Large intestine (tissue), 3 donors: ENCODE measurements around the gene ACOXL. TPM values are rescaled to one million over a fixed set of nuclear protein-coding genes. Genes with fewer than 3 reads are reported as not detected.

Source experiments
- DNase-seq, 2 donors: peaks; one replicate each; pipeline versions ENCODE4 v3.0.0 to v3.0.0-alpha.2; 2013
- H3K27ac ChIP-seq: one replicate; pipeline ENCODE4 v1.5.1; 2013; ENCODE audit warnings: low read length
- H3K27me3 ChIP-seq: 2 replicates; pipeline ENCODE4 v1.6.1; 2013; ENCODE audit warnings: low read length; ENCODE audit not compliant: control insufficient read depth, insufficient read depth
- H3K36me3 ChIP-seq: 2 replicates; pipeline ENCODE4 v1.6.1; 2013; ENCODE audit warnings: low read length; ENCODE audit not compliant: control insufficient read depth, insufficient read depth
- H3K4me1 ChIP-seq: one replicate; pipeline ENCODE4 v1.6.1; 2013; ENCODE audit warnings: low read length; ENCODE audit not compliant: control insufficient read depth, insufficient read depth
- H3K4me3 ChIP-seq: one replicate; pipeline ENCODE4 v1.5.1; 2013; ENCODE audit warnings: low read length
- H3K9me3 ChIP-seq: one replicate; pipeline ENCODE4 v1.6.1; 2013; ENCODE audit warnings: mild to moderate bottlenecking, low read depth, low read length, moderate library complexity; ENCODE audit not compliant: control insufficient read depth
- WGBS: methylation state at CpG from one replicate; pipeline ENCODE4 v1.1.5; 2013; ENCODE audit warnings: low lambda C conversion rate; ENCODE audit not compliant: insufficient coverage; 5-methylcytosine and 5-hydroxymethylcytosine counted together
- polyA plus RNA-seq: library from polyadenylated mRNA; unstranded; fragments of 120-200 nt; gene quantifications from one replicate; pipeline ENCODE4 v1.2.1, GENCODE V29; 2013

Gene ACOXL
- polyA plus RNA-seq, 1 donor = 0.07 TPM

DNA sequence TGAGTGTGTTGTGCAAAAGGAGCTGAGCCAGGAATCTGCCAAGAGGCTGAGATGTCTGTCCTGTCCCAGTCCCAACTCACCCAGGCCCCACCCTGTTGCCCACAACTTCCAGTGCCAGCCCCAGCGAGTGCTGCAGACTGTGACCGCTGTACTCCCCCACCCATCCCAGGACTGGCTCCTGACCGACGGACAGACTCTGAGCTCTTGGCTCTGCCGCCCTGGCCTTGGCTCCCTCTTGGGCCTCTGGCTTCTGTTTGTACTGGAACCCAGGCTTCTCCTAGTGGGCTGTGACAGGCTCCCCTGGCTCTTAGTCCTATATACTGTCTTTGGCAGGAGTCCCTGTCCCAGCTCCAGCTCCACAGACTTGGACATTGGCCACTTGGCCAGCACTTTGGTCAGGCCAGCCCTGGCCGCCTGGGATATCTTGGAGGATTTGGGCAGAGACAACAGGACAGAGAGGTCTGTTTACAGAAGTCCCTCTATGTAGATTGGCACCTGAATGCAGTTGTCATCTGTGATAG, 41.1 kb downstream of the ACOXL start:
- DNase-seq = peak in 1 of 2 donors; percentile 6
- H3K9me3 ChIP-seq = no peaks in the 10 kb centered on the region
- peaks cover 54% of the 10 kb centered on the region for H3K27me3 ChIP-seq
- WGBS = no CpG with 5 or more reads among the region's 6 CpGs
- peaks cover 5% of the 10 kb centered on the region for H3K4me1 ChIP-seq
- H3K4me3 ChIP-seq = no peak overlapping the region
- H3K36me3 ChIP-seq = no peaks in the 10 kb centered on the region
- H3K27ac ChIP-seq = no peak overlapping the region

DNA sequence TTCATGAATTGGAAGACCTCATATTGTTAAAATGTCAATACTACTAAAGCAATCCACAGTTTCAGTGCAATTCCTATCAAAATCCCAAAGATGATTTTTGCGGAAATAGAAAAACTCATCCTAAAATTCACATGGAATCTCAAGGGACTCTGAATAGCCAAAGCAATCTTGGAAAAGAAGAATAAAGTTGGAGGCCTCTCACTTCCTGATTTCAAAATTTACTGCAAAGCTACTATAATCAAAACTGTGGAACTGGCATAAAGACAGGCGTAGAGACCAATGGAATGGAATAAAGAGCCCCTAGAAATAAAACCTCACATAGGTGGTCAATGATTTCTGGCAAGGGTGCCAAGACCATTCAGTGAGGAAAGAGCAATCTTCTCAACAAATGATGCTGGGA, 42.3 kb downstream of the ACOXL start:
- Histone ChIP-seq H3K4me1 (peaks cover 5% of the 10 kb centered on the region), H3K27ac (no peak overlapping the region), H3K36me3 (no peaks in the 10 kb centered on the region), H3K27me3 (peaks cover 57% of the 10 kb centered on the region), H3K9me3 (no peaks in the 10 kb centered on the region), H3K4me3 (no peak overlapping the region)
- DNase-seq = no peak
- no CpG with 5 or more reads among the region's 2 CpGs for WGBS

DNA sequence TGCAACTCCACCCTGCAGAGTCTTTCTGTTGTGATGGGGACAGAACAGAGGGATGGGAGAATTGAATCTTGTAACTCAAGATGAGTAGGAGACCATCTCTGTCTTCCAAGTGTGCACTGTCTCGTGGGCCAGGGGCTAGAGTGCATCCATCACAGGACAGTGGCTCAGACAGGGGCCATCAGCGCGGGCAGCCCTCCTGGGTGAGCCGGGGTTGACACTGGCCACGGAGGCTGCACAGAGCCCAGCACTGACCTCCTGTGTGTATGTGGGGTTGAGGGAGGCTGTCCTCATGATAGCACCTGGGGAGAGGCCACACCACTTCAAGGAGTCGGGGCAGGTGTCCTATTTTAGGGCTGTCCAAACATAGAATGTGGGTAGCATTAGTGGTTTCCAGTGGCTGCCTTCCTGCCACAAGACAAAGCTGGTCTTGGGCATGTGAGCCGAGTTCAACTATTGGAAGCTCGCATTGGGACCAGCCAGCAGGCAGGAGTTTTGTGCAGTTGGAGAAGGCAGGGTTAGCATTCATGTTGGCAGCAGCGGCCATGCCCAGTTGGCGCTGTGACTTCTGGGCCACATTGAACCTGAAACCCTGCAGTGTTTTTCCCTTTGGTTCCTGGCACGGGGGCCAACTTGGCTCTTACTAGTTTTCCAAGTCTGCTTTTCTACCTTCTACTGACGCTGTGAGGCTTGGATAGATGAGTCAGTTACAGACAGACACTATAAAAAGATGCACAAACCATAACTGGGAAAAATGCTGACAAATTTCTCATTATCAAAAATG, 45.3 kb downstream of the ACOXL start:
- peaks cover 32% of the 10 kb centered on the region for H3K27me3 ChIP-seq

DNA sequence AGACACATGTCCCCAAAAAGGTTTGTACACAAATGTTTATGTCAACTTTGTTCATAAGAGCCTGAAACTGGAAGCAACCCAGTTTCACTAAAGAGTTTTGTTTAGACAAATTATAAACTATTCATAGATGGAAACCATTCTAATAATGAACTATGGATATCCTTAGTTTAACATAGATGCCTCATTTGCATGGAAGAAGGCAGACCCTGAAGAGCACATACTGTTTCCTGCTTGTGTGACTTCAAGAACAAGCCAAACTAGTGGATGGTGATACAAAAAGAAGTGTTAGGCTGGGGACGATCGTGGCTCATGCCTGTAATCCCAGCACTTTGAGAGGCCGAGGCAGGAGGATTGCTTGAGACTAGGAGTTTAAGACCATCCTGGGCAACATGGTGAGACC, 48.1 kb downstream of the ACOXL start:
- Histone ChIP-seq H3K9me3 (no peaks in the 10 kb centered on the region), H3K36me3 (no peaks in the 10 kb centered on the region), H3K4me3 (no peak overlapping the region), H3K27me3 (peaks cover 19% of the 10 kb centered on the region), H3K4me1 (no peaks in the 10 kb centered on the region), H3K27ac (no peak overlapping the region)
- no peak for DNase-seq
- WGBS = no CpG with 5 or more reads among the region's 3 CpGs

More for the DNA sequence above, 45.3 kb downstream of the ACOXL start:
- H3K9me3 ChIP-seq = no peaks in the 10 kb centered on the region
- no peaks in the 10 kb centered on the region for H3K4me1 ChIP-seq
- no peak for DNase-seq
- H3K27ac ChIP-seq = no peak overlapping the region
- no peaks in the 10 kb centered on the region for H3K36me3 ChIP-seq
- 80% methylated on average over 1 of the region's 12 CpGs for WGBS
- H3K4me3 ChIP-seq = no peak overlapping the region

DNA sequence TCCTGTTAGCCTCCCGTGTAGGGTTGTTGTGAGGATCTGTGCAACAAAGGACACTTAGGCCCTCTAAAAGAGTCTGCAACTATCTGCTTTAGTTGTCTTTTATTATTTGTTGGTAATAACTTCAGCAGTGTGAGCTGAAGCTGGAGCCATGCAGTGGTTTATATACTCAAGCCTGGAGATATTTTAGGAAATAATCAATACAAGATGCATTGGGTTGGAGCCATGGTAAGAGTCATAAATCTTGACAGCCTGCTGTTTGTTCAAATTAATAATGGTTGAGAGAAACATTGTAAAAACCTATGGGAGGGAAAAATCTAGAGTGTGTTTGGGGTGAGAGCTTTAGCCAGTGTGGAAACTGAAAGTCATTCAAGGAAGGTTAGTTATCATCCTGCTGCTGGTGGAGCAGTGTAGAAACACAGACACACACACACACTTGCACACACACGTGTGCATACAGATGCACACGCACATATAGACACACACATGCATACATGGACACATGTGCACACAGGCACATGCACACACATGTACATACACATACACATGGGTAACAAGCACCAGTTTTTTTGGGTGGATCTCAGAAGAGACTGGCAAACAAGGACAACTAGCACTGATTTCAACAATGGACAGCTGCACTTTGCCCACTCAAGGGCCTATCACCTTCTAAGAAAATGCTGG, 51.0 kb downstream of the ACOXL start:
- no CpG with 5 or more reads among the region's 3 CpGs for WGBS
- DNase-seq = no peak
- no peak overlapping the region for H3K27ac ChIP-seq
- no peaks in the 10 kb centered on the region for H3K4me1 ChIP-seq
- H3K27me3 ChIP-seq = peaks cover 10% of the 10 kb centered on the region
- H3K4me3 ChIP-seq = no peak overlapping the region
- no peaks in the 10 kb centered on the region for H3K9me3 ChIP-seq
- H3K36me3 ChIP-seq = no peaks in the 10 kb centered on the region

DNA sequence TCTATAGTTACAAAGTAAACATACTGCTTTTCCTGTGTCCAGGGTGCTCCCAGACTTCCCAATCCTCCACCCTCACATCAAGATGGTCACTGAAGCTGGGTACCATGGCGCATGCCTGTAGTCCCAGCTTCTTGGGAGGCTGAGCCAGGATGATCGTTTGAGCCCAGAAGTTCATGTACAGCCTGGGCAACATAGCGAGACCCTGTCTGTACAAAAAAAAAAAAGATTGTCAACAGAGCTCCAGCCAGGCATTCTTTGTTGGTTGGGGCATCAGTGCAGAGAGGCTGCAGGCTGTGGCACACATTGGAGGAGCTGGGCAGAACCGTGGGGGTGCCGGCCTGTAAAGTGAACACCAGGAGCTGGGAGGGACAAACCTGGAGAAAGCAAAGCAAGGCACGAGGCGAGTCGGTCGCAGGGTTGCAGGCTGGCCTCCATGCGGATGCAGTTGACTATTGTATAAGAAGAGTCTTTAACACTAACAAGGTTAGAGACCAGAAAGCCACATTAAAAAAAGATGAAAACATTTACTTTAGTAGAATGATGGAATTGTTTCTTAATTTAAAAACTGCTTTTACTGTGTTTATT, 51.8 kb downstream of the ACOXL start:
- 100% methylated on average over 1 of the region's 10 CpGs for WGBS
- H3K4me1 ChIP-seq = no peaks in the 10 kb centered on the region
- no peak for DNase-seq
- no peak overlapping the region for H3K4me3 ChIP-seq
- H3K9me3 ChIP-seq = no peaks in the 10 kb centered on the region
- no peaks in the 10 kb centered on the region for H3K36me3 ChIP-seq
- H3K27ac ChIP-seq = no peak overlapping the region
- peaks cover 12% of the 10 kb centered on the region for H3K27me3 ChIP-seq

DNA sequence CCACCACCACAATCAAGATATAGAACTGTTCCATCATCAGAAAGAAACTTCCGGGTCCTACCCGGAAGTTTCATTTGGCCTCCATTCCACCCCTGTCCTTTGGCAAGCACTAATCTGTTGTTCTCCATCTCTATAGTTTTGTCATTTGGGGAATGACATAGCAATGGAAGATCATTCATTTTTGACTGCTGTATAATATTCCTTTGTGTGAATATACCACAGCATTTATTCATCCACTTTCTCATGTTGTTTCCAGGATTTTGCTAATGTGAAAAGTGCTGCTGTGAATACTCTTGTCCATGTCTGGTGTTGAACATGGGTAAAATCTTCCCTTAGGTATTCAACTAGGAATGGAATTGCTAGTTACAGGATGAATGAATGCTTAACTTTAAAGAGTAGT, 53.1 kb downstream of the ACOXL start:
- WGBS = no CpG with 5 or more reads among the region's 2 CpGs
- no peak overlapping the region for H3K27ac ChIP-seq
- no peak overlapping the region for H3K4me3 ChIP-seq
- no peaks in the 10 kb centered on the region for H3K9me3 ChIP-seq
- H3K36me3 ChIP-seq = no peaks in the 10 kb centered on the region
- no peaks in the 10 kb centered on the region for H3K4me1 ChIP-seq
- DNase-seq = no peak
- H3K27me3 ChIP-seq = peaks cover 19% of the 10 kb centered on the region

DNA sequence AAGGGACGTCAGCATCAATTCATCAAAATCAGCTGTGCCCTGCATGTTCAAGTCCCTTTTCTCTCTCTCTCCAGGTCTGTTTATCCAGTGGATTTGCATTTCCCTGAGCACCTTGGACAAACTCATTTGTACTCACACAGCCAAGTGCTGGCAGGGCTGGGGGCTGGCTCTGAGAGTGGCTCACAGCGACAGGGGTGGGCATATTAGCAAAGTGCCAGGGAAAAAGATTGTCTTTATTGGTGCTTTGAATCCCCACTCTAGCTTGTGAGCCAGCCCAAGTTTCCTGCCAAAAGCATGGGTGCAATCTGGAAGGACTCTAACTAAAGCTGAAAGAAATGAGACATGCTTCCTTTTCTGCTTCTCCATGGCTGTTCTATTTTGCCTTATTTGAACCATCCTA, 56.6 kb downstream of the ACOXL start:
- H3K4me1 ChIP-seq = no peaks in the 10 kb centered on the region
- H3K9me3 ChIP-seq = no peaks in the 10 kb centered on the region
- DNase-seq = no peak
- H3K27me3 ChIP-seq = peaks cover 43% of the 10 kb centered on the region
- WGBS = no CpG with 5 or more reads among the region's 2 CpGs
- H3K4me3 ChIP-seq = no peak overlapping the region
- no peak overlapping the region for H3K27ac ChIP-seq
- no peaks in the 10 kb centered on the region for H3K36me3 ChIP-seq

DNA sequence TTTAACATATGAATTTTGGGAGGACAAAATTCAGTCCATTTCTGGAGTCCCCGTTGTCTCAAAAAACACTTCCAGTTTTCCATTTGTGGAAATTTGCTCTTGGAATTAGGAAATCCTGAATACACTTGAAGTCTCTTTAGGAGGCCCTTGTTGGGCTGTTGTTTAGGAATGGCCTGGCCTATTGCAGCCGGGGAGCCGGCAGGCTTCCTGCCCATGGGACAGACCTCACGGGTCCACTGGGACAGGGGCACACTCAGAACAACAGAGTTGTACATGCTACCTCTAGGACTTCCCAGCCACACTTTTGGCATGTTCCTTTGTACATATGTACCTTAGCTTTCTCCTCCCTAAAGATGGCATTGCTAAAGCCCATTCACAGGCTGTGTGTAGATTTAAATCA, 57.3 kb downstream of the ACOXL start:
- no peaks in the 10 kb centered on the region for H3K4me1 ChIP-seq
- H3K27ac ChIP-seq = no peak overlapping the region
- H3K27me3 ChIP-seq = peaks cover 47% of the 10 kb centered on the region
- DNase-seq = no peak
- no peaks in the 10 kb centered on the region for H3K36me3 ChIP-seq
- no peak overlapping the region for H3K4me3 ChIP-seq
- no peaks in the 10 kb centered on the region for H3K9me3 ChIP-seq
- no CpG with 5 or more reads among the region's 4 CpGs for WGBS

DNA sequence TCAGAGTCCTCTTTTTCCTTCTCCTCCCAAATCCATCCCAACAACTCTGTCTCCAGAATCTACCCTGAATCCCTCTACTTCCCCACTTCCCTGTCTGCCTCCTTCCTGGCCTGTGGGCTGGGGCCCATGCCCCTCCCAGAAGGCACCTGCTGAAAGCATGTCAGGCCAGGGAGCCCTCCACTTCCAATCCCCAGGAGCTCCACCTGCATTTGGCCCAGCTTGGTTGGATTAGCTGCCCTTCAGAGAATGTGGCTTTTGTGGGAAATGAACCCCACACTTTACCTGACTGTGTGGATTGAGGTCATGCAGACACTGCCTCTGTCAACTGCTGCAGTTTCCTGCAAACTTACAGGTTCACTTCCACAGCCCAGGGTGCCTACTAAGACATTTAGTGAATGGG, 58.5 kb downstream of the ACOXL start:
- no peaks in the 10 kb centered on the region for H3K4me1 ChIP-seq
- peaks cover 56% of the 10 kb centered on the region for H3K27me3 ChIP-seq
- H3K4me3 ChIP-seq = no peak overlapping the region
- H3K36me3 ChIP-seq = no peaks in the 10 kb centered on the region
- H3K9me3 ChIP-seq = no peaks in the 10 kb centered on the region
- no peak for DNase-seq
- no peak overlapping the region for H3K27ac ChIP-seq
